ENCODE results near the gene HES6. TPM values are rescaled to one million over a fixed set of nuclear protein-coding genes. Genes with fewer than 3 reads are reported as not detected.
A peak's percentile ranks its signal among the peaks of the same experiment; 100 is the strongest.

The HES6 gene
- total RNA-seq, 1 experiment from 2014 or later, result 46.1 TPM

DNA sequence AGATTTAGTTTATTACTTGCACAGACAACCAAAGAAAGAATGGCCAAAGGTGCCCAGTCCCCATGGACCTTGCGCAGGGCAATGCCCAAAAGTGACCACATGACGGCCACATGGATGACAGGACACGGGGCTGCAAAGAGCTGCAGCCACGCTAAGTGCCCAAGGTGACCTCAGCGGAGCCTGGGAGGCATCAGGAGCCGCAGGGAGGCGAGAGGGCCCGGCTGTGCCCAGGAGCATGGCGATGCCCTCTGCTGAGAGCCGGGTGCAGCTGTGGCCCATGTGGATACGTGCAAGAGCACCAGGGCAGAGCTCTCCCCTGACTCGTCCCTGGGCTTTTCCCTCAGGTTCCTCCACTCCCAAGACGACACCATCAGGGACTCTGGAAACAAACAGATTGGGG lies 14.7 kb downstream of the HES6 start:
- DNase-seq, result no peak
- no peaks in the 10 kb centered on the region for H3K36me3 ChIP-seq
- H3K27me3 ChIP-seq, result peaks cover 32% of the 10 kb centered on the region
- no peaks in the 10 kb centered on the region for H3K4me1 ChIP-seq
- H3K4me3 ChIP-seq, result no peak overlapping the region
- no peaks in the 10 kb centered on the region for H3K9me3 ChIP-seq (replicated peaks)
- H3K27ac ChIP-seq, result no peak overlapping the region

DNA sequence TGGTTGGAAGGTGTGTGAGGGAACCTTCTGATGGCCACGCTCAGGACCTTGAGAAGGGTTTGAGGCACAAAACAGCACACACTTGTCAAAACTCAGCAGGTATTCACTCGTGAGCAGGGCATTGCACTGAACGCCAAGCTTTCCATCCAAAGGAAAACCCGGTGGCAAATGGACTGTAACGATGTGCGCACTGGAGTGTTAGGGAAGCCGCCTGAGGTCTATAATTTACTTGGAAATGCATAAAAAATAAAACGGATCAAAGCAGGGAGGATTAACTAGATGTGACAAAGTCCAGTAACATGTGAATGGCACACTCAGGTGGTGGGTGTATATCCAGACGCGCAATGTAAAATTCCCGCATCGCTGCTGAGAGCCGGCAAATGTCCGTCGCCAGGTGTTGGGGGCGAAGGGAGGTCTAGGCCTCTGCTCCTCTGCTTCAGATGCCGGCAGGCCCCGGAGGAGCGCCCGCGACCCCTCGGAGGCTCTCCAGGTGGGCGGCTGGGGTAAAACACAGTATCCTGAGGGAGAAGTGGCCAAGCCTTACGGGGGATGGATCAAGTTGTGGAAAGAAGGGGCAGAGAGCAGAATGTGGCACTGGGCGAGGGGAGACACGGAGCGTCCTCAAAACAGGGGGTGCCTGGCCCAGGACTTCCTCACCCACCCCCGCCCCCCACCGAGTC lies 15.3 kb downstream of the HES6 start:
- DNase-seq, result no peak
- Histone ChIP-seq H3K27me3 (peaks cover 32% of the 10 kb centered on the region), H3K36me3 (no peaks in the 10 kb centered on the region), H3K4me1 (no peaks in the 10 kb centered on the region), H3K4me3 (no peak overlapping the region), H3K27ac (no peak overlapping the region), H3K9me3 (replicated peaks) (no peaks in the 10 kb centered on the region)

DNA sequence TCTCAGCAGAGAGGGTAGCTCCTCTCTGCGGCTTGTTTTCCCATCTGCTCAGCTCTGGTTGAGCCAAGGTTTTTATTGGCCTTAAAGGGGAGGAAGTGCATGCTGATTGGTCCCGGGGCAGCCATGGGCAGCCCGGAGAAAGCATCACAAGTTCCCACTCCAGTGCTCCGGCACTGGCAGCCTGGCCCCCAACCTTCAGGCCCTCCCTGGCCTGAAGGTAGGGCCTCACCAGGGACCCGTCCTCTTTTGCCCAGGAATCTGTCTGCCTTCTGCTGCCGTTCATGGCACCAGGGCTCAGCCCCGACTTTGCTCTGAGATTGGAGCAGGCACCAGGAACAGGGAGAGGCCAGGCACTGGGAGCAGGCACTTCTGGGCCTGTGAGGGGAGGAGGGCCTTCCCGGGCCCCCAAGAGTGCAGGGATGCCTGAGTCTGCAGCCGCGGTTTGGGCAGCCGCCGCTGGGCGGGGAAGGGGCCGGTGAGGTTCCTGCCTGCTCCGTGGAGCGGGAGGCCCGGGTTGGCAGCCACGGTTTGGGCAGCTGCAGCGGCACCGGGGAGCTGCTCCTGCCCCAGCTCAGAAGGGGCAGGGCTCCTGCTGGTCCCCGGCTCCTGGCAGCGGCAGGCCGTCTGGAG lies 18.8 kb downstream of the HES6 start:
- H3K9me3 ChIP-seq (replicated peaks), result no peaks in the 10 kb centered on the region
- peak overlapping the region; percentile 52 for H3K4me3 ChIP-seq
- peaks cover 15% of the 10 kb centered on the region for H3K27me3 ChIP-seq
- DNase-seq, result peak; percentile 68 to 88
- H3K4me1 ChIP-seq, result no peaks in the 10 kb centered on the region
- H3K27ac ChIP-seq, result no peak overlapping the region
- H3K36me3 ChIP-seq, result no peaks in the 10 kb centered on the region

DNA sequence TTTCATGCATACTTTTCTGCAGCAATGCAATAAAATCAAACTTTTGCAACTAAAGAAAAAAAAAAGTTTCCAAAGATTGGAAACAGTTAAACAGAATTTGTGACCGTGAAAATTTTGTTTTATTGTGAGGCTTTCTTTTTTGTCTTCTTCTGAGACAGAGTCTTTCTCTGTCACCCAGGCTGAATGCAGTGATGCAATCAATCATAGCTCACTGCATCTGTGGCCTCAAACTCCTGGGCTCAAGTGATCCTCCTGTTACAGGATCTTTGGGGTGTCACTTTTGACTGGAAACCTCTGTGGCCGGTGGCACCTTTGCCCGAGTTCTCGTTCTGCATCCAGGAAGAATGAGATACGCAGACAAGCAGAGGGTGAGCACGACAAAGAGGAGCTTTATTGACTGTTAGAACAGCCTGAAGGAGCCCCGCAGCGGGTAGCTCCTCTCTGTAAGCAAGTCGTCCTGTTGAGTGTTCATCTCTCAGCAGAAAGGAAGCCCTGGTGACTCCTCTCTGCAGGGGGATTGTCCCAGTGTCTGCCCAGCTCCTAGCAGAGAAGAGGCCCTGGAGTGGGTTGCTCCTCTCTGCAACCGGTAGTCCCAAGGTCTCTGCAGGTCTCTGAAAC lies 19.5 kb downstream of the HES6 start:
- Histone ChIP-seq H3K4me1 (no peaks in the 10 kb centered on the region), H3K36me3 (no peaks in the 10 kb centered on the region), H3K27me3 (peaks cover 10% of the 10 kb centered on the region), H3K9me3 (replicated peaks) (no peaks in the 10 kb centered on the region), H3K4me3 (peak overlapping the region; percentile 52; the same call in 1 of the 2 replicates), H3K27ac (no peak overlapping the region)
- DNase-seq, result no peak

DNA sequence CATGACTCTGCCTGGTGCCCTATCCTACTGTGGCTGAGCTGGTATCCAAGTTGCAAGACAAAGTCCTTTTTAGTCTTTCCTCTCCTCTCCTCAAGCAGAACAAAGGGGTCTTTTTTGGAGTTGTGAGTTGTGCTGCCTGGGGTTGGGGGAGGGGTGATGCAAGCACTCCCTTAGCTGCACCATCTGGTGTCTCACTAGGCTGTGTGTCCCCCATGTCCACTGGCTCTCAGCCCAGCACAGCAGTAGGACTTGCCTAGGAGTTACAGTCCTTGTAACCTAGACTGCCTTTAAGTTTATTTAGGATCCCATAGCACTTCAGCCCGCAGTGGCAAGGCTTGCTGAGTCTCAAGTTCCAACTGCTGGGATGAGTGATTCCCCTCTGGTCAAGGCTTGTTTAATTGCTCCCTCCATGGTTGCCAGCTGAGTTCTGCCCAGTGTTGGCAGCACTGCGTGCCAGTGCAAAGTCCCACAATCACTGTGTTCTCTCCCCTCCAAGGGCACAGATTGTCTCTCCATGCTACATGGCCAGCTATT lies 23.1 kb downstream of the HES6 start:
- Histone ChIP-seq H3K27ac (no peak overlapping the region), H3K4me3 (no peak overlapping the region), H3K27me3 (no peaks in the 10 kb centered on the region), H3K4me1 (no peaks in the 10 kb centered on the region), H3K36me3 (no peaks in the 10 kb centered on the region), H3K9me3 (replicated peaks) (no peaks in the 10 kb centered on the region)
- DNase-seq, result peak; percentile 35 to 65

DNA sequence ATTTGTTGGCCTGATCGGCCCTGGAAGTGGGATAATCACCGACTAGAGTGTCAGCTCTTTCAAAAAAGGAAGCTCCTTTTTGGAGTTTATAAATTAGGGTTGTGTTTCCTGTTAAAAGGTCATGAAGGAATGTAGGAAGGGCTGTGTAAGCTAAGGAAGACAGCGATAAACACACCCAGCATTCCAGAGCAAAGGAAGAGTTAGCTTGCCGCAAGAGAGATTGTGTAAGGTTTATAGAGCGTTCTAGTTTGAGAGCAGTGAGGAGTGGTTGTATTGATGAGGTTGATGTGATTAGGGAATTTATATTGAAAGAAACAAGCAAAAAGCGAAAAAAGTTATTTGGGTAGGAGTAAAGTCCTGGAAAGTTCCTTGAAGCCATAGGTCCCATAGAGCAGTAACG lies 32.8 kb downstream of the HES6 start:
- Histone ChIP-seq H3K36me3 (no peaks in the 10 kb centered on the region), H3K27ac (no peak overlapping the region), H3K4me3 (no peak overlapping the region), H3K27me3 (peaks cover 16% of the 10 kb centered on the region; the same call in 1 of the 2 replicates), H3K4me1 (no peaks in the 10 kb centered on the region), H3K9me3 (replicated peaks) (peaks cover 5% of the 10 kb centered on the region; the same call in 1 of the 2 replicates)
- no peak for DNase-seq

DNA sequence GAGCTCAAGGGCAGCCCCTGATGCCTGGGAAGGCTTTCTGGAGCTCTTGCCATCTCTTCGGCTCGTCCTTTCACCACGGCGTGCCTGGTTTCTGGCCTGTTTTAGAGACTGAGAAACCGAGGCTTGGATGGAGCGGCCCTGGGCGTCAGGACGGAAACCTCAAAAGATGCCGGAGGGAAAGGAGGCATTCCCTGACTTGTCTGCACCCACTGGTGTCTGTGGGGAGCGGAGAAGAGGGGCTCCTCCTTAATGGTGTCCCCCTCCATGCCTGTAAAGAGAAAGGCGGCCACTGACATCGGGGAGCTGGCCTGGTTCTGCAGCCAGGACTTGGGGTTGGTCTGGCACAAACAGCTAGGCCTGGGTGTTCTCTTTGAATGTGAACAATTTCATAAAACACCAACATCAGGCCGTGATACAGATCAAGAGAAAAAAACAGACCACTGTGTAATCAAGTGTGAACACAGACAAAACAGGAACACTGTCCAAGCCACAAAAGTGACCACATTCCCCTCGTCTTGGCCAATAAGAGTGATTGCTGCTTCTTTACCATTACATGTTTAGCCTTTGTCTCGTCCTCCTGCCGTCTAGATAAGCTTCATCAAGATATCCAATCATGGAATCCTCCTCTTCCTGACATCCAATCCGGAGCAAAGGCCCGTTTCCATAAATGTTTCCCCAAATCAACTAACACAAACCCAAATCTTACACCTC lies 35.7 kb downstream of the HES6 start:
- H3K36me3 ChIP-seq, result peaks cover 4% of the 10 kb centered on the region; the same call in 1 of the 2 replicates
- peaks cover 6% of the 10 kb centered on the region; the same call in 1 of the 2 replicates for H3K27me3 ChIP-seq
- H3K27ac ChIP-seq, result peak overlapping the region; percentile 67
- peaks cover 5% of the 10 kb centered on the region; the same call in 1 of the 2 replicates for H3K9me3 ChIP-seq (replicated peaks)
- H3K4me3 ChIP-seq, result peak overlapping the region; percentile 95
- H3K4me1 ChIP-seq, result no peaks in the 10 kb centered on the region
- no peak for DNase-seq

DNA sequence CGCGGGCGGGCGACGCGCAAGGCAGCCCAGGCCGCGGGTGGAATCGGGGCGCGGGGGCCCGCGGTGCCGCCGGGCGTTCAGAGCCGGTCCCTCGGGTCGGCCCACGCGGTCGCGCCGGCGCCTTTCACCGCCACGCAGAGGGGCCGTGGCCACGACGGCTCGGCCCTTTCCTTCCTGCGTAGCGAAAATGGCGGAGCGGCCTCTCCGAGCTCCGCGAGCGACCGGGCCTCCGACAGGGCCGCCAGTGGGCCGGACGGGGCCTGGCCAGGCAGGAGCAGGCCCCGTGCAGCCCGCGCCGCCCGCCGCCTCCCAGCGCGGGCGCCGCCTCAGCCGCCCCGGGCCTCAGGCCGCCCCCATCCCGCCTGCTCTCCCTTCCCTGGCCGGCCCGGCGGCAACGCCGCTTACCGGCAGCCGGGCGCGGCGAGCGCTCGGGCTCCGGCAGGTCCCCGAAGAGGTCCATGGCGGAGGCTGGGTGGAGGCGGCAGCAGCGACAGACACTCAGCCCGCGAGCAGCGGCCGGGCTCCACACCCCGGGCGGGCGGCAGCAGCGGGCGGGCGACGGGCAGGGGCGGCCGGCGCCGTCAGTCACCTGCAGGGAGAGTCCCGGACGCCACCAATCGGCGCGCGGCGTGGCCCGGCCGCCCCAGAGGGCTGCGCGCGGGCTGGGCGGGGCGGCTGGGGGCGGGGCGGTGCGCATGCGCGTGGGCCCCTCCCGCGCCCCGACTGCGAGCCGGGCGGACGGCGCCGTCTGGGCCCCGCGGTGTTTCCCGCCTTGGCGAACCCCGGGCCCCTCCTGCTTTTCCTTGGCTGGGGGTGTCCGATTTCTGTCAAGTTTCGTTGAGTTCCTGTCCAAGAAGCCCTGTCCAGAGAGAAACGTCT lies 36.5 kb downstream of the HES6 start, which contains the start of gene ILKAP:
Gene ILKAP (minus strand): TSS at position 602 of the 879 bp plus-strand sequence. CDS start 142 bp downstream, at position 460.
- H3K27me3 ChIP-seq, result peaks cover under 1% of the 10 kb centered on the region; the same call in 1 of the 2 replicates
- peak; percentile 91 to 93 for DNase-seq
- H3K4me3 ChIP-seq, result peak within 1 kb of the TSS; percentile 95
- H3K4me1 ChIP-seq, result no peaks in the 10 kb centered on the region
- H3K27ac ChIP-seq, result peak within 1 kb of the TSS; percentile 67
- peaks cover 5% of the 10 kb centered on the region; the same call in 1 of the 2 replicates for H3K9me3 ChIP-seq (replicated peaks)
- peaks cover 4% of the 10 kb centered on the region; the same call in 1 of the 2 replicates for H3K36me3 ChIP-seq

DNA sequence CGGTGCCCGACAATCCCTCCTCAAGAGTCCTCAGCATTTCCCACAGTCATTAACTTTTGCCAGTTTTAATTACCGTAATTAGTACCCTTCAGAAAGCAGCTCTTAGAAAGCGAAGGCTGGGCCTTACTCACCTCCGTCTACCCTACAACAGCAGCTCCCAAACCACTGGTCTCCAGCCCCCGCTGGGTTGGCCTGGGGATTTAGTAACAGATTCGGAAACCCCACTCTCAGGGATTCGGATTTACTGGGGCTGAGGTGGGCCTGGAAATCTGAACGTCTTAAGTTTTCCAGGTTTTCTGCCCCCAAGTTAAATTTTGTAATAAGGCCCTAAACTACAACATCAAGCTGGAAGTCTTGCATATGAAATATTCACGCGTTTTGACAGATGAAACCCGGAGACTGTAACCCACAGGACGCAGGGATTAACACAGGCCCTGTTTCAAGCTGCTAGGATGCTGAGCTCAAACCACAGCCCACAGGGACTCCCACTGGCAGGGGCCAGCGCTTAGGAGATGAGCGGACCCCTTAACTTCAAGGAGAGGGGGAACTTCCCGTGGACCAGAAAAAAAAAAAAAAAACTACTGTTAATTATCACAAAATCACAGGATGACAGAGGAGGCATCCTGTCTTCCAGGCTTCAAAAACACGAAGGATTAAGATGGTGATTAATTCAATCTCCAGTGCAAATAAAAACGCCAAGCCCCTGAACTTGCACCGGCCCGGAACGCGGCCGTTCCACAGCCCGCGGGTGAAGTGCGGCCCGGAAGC lies 37.3 kb downstream of the HES6 start:
- peak overlapping the region; percentile 52; the same call in 1 of the 2 replicates for H3K27ac ChIP-seq
- DNase-seq, result peak; percentile 52 to 65

DNA sequence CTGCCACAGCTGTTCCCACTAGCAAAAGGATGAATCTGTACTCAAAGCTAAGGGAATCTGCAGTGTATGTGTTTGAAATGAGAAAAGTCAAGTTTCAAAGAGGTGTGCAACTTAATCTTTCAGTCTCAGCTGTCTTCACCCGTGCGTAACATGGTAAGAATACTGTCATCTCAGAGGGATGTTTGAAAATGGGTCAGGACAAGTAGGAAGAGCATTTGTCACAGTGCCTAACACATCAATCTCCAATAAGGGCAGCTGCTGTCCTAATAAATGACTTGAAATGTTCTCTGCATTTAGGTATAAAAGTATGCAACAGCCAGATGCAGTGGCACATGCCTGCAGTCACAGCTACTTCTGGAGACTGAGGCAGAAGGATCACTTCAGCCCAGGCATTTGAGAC lies 49.4 kb downstream of the HES6 start:
- Histone ChIP-seq H3K36me3 (peaks cover 90% of the 10 kb centered on the region), H3K9me3 (replicated peaks) (no peaks in the 10 kb centered on the region), H3K4me1 (no peaks in the 10 kb centered on the region), H3K4me3 (no peak overlapping the region), H3K27ac (no peak overlapping the region), H3K27me3 (no peaks in the 10 kb centered on the region)
- DNase-seq, result peak in 1 of 2 experiments; percentile 23

More for the DNA sequence above, 37.3 kb downstream of the HES6 start:
- Histone ChIP-seq H3K36me3 (peaks cover 4% of the 10 kb centered on the region; the same call in 1 of the 2 replicates), H3K9me3 (replicated peaks) (peaks cover 5% of the 10 kb centered on the region; the same call in 1 of the 2 replicates), H3K27me3 (no peaks in the 10 kb centered on the region), H3K4me3 (peak overlapping the region; percentile 95), H3K4me1 (no peaks in the 10 kb centered on the region)
